Heart left ventricle (tissue), 16 donors: Measurements from ENCODE around the gene PLEKHN1. TPM values are rescaled to one million over a fixed set of nuclear protein-coding genes. Genes with fewer than 3 reads are reported as not detected.
A peak's percentile ranks its signal among the peaks of the same experiment; 100 is the strongest.

Source experiments
- ATAC-seq, 4 donors: fragments of 200-7000 bp; cut with Tn5 transposase; one replicate each; pipeline ENCODE4 v1.9.1; 2020 to 2022; ENCODE audit warnings: moderate library complexity in 4 of 4, mild to moderate bottlenecking in 3 of 4, moderate number of reproducible peaks in 1 of 4
- DNase-seq, 5 donors: peaks; one replicate each; pipeline ENCODE4 v3.0.0-alpha.2; 2020
- H3K27ac ChIP-seq, 12 donors: fragments of 200-600 bp; sonication (generic) in 4 of 12; one replicate each; pipeline versions ENCODE4 v1.5.0 to v1.8.0; 2016 to 2022; ENCODE audit warnings: mild to moderate bottlenecking in 2 of 12
- H3K27me3 ChIP-seq, 9 donors: fragments of 200-600 bp; sonication (generic) in 2 of 9; one replicate each; pipeline versions ENCODE4 v1.5.1 to v1.8.0; 2016 to 2022; ENCODE audit warnings: mild to moderate bottlenecking in 3 of 9
- H3K36me3 ChIP-seq, 9 donors: fragments of 200-600 bp; sonication (generic) in 2 of 9; one replicate each; pipeline versions ENCODE4 v1.5.0 to v1.8.0; 2018 to 2022; ENCODE audit warnings: mild to moderate bottlenecking in 2 of 9
- H3K4me1 ChIP-seq, 12 donors: fragments of 200-600 bp; sonication (generic) in 4 of 12; one replicate each; pipeline versions ENCODE4 v1.5.0 to v1.8.0; 2016 to 2022; ENCODE audit warnings: mild to moderate bottlenecking in 3 of 12
- H3K4me3 ChIP-seq, 12 donors: fragments of 200-600 bp; sonication (generic) in 4 of 12; one replicate each; pipeline versions ENCODE4 v1.5.0 to v1.8.0; 2017 to 2022; ENCODE audit warnings: mild to moderate bottlenecking in 9 of 12, moderate library complexity in 4 of 12
- H3K9me3 ChIP-seq, 12 donors: fragments of 200-600 bp; sonication (generic) in 4 of 12; one replicate each; pipeline versions ENCODE4 v1.5.0 to v1.8.0; 2016 to 2022; ENCODE audit warnings: mild to moderate bottlenecking in 1 of 12
- CTCF ChIP-seq, 12 donors: fragments of 200-600 bp; sonication (generic) in 4 of 12; IDR thresholded peaks; one replicate each; pipeline versions ENCODE4 v1.5.0 to v1.8.0; 2018 to 2022; ENCODE audit warnings: antibody characterized with exemption in 12 of 12, mild to moderate bottlenecking in 5 of 12
- POLR2A ChIP-seq, 2 donors: fragments of 450-650 bp; IDR thresholded peaks; one replicate each; pipeline ENCODE4 v1.6.1; 2017; ENCODE audit warnings: antibody characterized with exemption in 2 of 2, mild to moderate bottlenecking in 2 of 2, moderate library complexity in 2 of 2
- WGBS, 4 donors: extraction: QIAGEN DNeasy Blood & Tissue Kit in 2 of 4; methylation state at CpG; one replicate each; pipeline versions ENCODE4 v1.1.5 to v1.1.7; 2013 to 2018; 5-methylcytosine and 5-hydroxymethylcytosine counted together
- intact Hi-C, 10 donors: fragments of 100-400 bp; cut with DNase I; formaldehyde crosslinking; loops; one replicate each; pipeline versions ENCODE4 v1.11.1 to v1.14.2; 2022
- long read RNA-seq, 3 donors: library from polyadenylated mRNA; unstranded; transcript quantifications; one replicate each; pipeline ENCODE4 v2.0.0, GENCODE V29; 2020 to 2021
- polyA plus RNA-seq, 2 donors: library from polyadenylated mRNA; stranded (reverse); fragments of 200-250 nt; gene quantifications; one replicate each; pipeline ENCODE4 v1.2.3, GENCODE V29; 2013
- total RNA-seq, 9 donors: library from RNA; depleted of rRNA in 2 of 9; stranded (reverse); fragments of >200 nt in 2 of 9; fragmentation: NEBNext Ultra II Directional in 3 of 9; extraction: Animal tissue kit (Norgen Biotek cat#: 25700) in 3 of 9; gene quantifications; one replicate each; pipeline versions ENCODE4 v1.1.0 to v1.2.4, GENCODE V29; 2016 to 2023
- donor health status: ischemic (EF 13 %, LVEDD 7.1; RV severe dilation, severe dysfunction).
- donor health status: healthy with polysubstance abuse.
- donor health status: DM: no; HTN: yes; CAD: no.
- donor health status: DM: no; HTN: no; CAD: no.
- donor health status: ischemic (EF 25% LVEDD 6.9; RV normal size, moderate dysfunction).
- donor health status: ischemic (EF 25% LVEDD 5.7; RV mildly dilated, moderate dysfunction).
- donor health status: healthy.
- donor health status: DM: yes; HTN: yes; CAD: no.
- donor health status: ischemic (EF 35%, LVEDD 5.7; RV mildly dilated, moderate dysfunction).
- donor health status: nonischemic (EF 11% LVEDD 7.7; RV severe dilation, severe dysfunction).
- donor health status: DM: yes; HTN: yes; CAD: no.
- donor health status: PGD.
- donor health status: ischemic (EF 29% LVEDD 5.4; RV normal size, mild dysfunction).
- donor health status: nonischemic (EF 23%, LVEDD 6.1; RV moderate dilation, normal function).

PLEKHN1 gene
- under 1 TPM in 2 of 9 donors, not detected in 7; 0.37 to 0.63 TPM for total RNA-seq
- polyA plus RNA-seq, result under 1 TPM; 0.15 TPM
- long read RNA-seq, donor 1, partial matches to known transcripts, result 0 of 1 reads
- long read RNA-seq, donor 1, other reads (novel, unspliced or antisense), result 1 of 1 reads
- long read RNA-seq, donor 2, result 0 reads
- long read RNA-seq, donor 3, result 0 reads

GRCh38 chr1:966135-966703, at the start of gene PLEKHN1:
Gene PLEKHN1, plus strand, starts transcription at chr1:966482. Its CDS starts 50 bp downstream, at chr1:966532.
- Histone ChIP-seq H3K27me3 (peaks cover 0 to 29% (median 19%) of the 10 kb centered on the region in 9 donors), H3K9me3 (no peaks in the 10 kb centered on the region), H3K4me1 (peaks cover 4 to 29% (median 12%) of the 10 kb centered on the region in 12 donors), H3K36me3 (peaks cover 0 to 12% (median 0%) of the 10 kb centered on the region in 9 donors), H3K27ac (peak within 1 kb of the TSS in 3 of 12 donors; percentile 20 to 68 (median 50)), H3K4me3 (peak within 1 kb of the TSS; percentile 49 to 78 (median 61))
- DNase-seq (peak in 2 of 5 donors; percentile 25 to 60), ATAC-seq (peak in 3 of 4 donors; percentile 1 to 10 (median 5))
- no peak for TF ChIP-seq POLR2A (IDR thresholded peaks at IDR 0.05)
- no peak for TF ChIP-seq CTCF (IDR thresholded peaks at IDR 0.05)
- intact Hi-C loops, result loop anchor here in 1 of 10 donors (10.0 kb wide), 1 partner anchor 61 kb away; no protein-coding TSS in a partner anchor
- WGBS, 4 donors, result 15 to 28% (median 17%) methylated on average over 6 to 31 of the region's 31 CpGs

- WGBS, 4 donors, result 27 to 61% (median 47%) methylated on average over 6 to 7 of the region's 7 CpGs
- H3K27me3 ChIP-seq, result peaks cover 15 to 93% (median 35%) of the 10 kb centered on the region in 9 donors
- intact Hi-C loops, result no loop called here
Observed at GRCh38 chr1:917076-917459, 49.2 kb upstream of the PLEKHN1 start.

GRCh38 chr1:917466-918091, 48.7 kb upstream of the PLEKHN1 start:
- ATAC-seq, result no peak
- 37 to 75% (median 66%) methylated on average over 15 to 22 of the region's 22 CpGs for WGBS, 4 donors
- H3K9me3 ChIP-seq, result no peaks in the 10 kb centered on the region
- intact Hi-C loops, result no loop called here
- H3K4me3 ChIP-seq, result no peak overlapping the region
- no peak overlapping the region for H3K27ac ChIP-seq
- H3K36me3 ChIP-seq, result no peaks in the 10 kb centered on the region
- peaks cover 0 to 35% (median 13%) of the 10 kb centered on the region in 12 donors for H3K4me1 ChIP-seq
- DNase-seq, result peak in 3 of 5 donors; percentile 18 to 51 (median 19)
- TF ChIP-seq POLR2A (IDR thresholded peaks at IDR 0.05) (no peak), CTCF (IDR thresholded peaks at IDR 0.05) (no peak)
- H3K27me3 ChIP-seq, result peaks cover 15 to 93% (median 35%) of the 10 kb centered on the region in 9 donors

More at GRCh38 chr1:917076-917459, 49.2 kb upstream of the PLEKHN1 start:
- Histone ChIP-seq H3K9me3 (no peaks in the 10 kb centered on the region), H3K4me3 (no peak overlapping the region), H3K27ac (no peak overlapping the region), H3K4me1 (peaks cover 0 to 35% (median 13%) of the 10 kb centered on the region in 12 donors), H3K36me3 (no peaks in the 10 kb centered on the region)
- DNase-seq, result peak in 3 of 5 donors; percentile 9 to 37 (median 10)
- ATAC-seq, result no peak
- TF ChIP-seq POLR2A (IDR thresholded peaks at IDR 0.05), result no peak
- no peak for TF ChIP-seq CTCF (IDR thresholded peaks at IDR 0.05)

GRCh38 chr1:918353-918752, 47.9 kb upstream of the PLEKHN1 start:
- DNase-seq (peak in 2 of 5 donors; percentile 21 to 59), ATAC-seq (no peak)
- TF ChIP-seq CTCF (IDR thresholded peaks at IDR 0.05), result no peak
- no peak for TF ChIP-seq POLR2A (IDR thresholded peaks at IDR 0.05)
- H3K9me3 ChIP-seq, result no peaks in the 10 kb centered on the region
- peaks cover 0 to 43% (median 18%) of the 10 kb centered on the region in 12 donors for H3K4me1 ChIP-seq
- intact Hi-C loops, result no loop called here
- WGBS, 4 donors, result 55 to 78% (median 73%) methylated on average over 5 to 15 of the region's 15 CpGs
- H3K27me3 ChIP-seq, result peaks cover 19 to 93% (median 41%) of the 10 kb centered on the region in 9 donors
- no peak overlapping the region for H3K4me3 ChIP-seq
- H3K27ac ChIP-seq, result no peak overlapping the region
- no peaks in the 10 kb centered on the region for H3K36me3 ChIP-seq
